HPDE6-E6E7 (cell line): ENCODE data around the gene TNC.

Source experiments
- DNase-seq: peaks from one replicate; pipeline ENCODE4 v3.0.0; 2011; ENCODE audit warnings: missing footprints; ENCODE audit errors: extremely low spot score

TNC gene

DNA sequence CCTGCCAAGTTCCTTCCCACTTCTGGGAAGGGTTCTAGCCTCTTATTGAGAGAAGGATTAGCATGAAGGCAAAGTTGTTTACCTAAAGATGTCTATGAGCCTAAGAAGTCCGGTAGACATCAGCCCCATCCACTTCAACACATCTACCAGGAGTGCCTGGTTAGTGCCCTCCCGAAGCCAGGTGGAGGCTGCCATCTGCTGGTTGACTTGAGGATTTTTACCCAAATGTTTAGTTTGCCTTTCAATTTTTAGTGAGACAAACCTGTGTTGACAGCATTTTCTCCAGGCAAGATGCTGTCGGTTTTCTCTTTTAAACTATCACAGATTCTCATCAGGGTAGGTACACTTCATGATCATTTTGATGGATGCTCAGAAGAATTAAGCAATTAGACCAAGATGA, 104.0 kb downstream of the TNC start:
- DNase-seq: peak; percentile 81

DNA sequence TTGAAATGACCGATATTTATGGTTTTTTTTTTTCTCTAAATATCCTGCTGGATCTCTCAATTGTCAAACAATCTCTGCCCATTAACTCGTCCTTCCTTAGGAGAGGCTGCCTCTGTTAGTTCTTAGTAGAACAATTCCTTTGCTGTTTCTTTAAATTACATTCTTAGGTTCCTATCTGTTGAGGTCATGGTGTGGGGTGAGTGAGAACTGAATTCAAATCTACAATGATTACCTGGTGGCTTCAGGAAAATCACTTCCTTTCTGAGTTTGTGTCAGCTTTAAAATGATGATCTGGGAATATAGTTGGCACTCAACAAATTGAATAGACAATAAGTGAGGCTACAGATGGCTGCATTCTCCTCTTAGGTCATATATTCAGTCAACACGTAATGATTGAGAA, 105.5 kb downstream of the TNC start:
- no peak for DNase-seq

DNA sequence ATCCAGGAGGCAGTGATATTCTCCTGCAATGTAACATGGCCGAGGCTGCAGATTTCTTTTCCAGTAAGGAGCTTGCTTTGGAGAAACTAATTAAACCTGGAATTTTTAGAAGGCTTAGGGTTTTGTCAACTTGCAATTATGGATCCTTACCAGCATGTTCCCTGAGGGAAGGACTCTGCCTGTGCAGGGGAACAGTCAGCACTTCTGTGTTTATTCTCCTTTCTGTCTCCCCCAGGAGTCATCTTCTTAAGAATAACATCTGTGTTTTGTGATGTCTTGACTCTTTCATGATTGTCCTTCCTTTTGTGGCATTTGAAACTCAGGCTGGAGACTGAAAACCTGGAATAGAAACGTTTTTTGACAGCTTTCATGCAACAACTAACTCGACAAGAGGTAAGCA, 107.1 kb downstream of the TNC start:
- no peak for DNase-seq

DNA sequence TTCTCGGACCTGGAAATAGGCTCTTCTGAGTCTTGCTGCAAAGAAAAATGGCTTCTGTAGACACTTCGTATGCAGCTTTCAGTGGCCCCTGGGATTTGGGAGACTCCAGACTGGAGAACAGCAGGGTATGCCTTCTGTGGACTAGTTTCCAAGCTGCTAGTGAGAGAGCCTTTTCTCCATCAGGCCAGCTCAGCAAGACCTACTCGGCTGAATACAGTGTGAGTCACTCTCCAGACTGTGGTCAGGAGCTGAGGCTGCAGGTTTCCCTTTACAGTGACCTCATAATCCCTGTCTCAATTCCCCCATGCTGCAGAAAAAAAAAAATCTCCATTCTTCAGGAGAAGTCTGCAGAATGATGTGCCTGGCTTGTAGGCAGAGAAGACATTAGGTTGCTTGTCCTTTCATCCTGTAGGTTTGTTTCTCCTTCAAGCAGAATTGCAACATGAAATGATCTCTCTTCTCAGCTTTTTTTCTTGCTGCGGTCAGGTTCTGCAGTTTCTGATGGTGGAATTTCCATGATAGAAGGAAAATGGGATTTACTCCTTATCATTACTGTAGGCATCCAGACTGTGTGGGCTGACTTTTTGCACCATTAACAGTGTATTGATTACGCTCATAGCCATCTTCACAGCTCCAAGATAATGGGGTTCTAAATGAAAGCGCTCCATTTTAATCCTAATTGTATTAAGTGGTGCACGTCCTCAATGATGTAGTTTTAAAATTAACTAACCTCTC, 109.3 kb downstream of the TNC start:
- DNase-seq: peak; percentile 66

DNA sequence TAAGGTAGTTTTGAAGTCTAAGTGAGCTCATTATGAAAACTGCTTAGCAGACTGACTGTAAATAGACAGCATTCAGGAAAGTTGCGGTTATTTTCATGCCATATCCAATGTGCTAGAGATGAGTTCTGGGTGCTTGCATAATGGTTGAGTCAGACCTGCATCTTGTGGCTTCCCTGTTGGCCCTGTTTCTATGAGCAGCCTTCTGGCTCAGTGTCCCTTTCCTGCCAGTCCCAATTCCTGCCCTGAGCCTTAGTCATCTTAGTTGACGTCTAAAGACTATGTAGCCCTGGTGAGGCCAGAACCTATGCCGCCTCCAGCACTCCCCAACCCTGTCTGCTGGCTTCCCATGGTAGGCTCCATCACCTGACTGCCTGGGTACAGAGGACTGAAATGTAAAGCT, 111.3 kb downstream of the TNC start:
- no peak for DNase-seq

DNA sequence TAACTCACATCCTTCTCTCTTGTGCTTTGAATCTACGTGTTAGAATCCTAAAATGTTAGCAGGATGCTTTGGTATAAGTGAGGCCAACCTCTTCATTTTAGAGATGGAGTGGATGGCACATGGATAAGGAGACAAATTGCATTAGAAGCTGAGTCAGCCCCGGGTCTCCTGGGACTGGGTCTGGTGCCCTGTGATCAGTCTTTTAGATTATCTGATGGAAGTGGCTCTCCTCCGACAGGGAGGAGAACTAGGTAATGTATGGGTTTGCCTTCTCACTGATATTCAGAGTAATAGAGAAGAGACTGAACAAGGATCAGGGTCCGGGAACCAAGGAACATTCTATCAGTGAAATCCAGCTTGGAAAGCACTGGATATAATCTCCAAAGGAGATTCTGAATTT, 112.6 kb downstream of the TNC start:
- no peak for DNase-seq

DNA sequence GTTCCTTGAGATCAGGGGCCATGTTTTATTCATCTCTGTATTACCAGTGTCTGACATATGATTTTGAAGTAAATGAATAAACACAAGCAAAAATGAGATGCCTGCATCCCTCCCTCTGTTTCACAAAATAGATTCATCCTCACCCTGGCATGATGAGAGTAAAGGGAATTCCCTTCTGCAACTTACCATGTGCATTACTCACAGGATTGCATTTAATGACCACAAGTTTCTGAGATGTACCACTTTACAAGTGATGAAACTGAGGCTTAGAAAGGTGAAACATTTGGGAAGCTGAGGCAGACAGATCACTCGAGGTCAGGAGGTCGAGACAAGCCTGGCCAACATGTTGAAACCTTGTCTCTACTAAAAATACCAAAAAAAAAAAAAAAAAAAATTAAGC, 113.4 kb downstream of the TNC start:
- DNase-seq: no peak

DNA sequence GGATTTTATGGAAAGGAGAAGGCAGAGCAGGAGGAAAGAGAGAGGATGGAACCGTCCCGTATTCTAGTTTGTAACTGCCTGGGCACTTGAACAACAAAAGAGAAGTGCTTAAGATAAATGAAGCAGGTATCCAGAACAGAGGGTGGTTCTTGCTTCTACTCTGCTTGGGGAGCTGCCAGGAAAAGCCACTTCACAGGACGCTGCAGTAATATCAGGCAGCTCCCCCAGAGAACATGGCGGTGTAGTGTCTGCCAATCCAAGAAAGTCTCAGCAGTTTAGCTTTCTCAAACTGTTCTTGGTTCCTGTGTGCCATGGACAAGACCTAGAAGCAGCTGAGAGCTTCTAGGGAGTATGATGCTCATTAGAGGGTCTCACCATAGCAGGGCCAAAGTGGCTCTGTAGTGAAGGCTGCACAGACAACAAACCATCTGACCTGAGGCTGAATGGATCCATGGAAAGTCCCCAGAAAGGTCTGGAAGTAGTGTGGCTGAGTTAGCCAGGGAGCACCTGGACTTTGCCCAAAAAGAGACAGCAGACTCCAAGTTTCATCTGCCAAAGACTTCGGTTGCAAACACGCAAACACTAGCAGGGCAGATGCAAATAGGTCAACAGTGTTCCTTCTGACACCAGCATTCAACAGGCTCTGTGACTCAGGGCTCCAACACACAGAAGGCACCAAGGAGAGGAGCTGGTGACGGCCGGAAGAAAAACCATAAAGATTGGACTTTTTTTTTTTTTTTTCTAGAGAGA, 115.4 kb downstream of the TNC start:
- no peak for DNase-seq

DNA sequence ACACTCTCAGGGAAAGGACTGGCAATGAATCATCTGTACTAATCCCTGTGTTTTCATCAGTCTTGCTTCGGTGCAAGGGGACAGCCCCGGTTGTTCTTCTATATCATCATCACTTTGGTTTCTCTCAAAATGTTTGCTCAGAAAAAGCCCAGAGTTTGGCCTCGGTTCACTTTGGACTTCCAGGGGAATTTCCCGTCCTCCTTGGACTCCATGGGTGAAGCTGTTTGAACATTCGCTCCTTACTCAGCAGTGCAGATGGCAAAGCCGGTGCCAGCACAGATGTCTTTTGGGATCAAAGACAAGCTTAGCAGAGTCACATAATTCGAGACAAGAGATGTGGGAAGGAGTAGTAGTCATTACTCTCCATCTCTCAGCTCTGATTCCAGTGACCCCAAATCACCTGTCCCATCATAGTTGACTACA, 117.7 kb downstream of the TNC start:
- no peak for DNase-seq

DNA sequence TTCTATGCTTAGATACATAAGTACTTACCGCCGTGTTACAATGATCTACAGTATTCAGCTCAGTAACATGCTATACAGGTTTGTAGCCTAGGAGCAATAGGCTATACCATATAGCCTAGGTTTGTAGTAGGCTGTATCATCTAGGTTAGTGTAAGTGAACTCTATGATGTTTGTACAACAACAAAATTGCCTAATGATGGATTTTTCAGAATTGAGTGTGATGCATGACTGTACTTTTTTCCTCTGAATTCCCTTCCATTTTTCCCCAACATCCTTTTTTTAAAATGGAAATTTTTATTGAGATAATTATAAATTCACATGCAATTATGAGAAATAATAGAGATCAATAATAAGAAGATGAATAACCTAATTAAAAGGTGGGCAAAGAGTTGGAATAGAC, 119.6 kb downstream of the TNC start:
- no peak for DNase-seq

DNA sequence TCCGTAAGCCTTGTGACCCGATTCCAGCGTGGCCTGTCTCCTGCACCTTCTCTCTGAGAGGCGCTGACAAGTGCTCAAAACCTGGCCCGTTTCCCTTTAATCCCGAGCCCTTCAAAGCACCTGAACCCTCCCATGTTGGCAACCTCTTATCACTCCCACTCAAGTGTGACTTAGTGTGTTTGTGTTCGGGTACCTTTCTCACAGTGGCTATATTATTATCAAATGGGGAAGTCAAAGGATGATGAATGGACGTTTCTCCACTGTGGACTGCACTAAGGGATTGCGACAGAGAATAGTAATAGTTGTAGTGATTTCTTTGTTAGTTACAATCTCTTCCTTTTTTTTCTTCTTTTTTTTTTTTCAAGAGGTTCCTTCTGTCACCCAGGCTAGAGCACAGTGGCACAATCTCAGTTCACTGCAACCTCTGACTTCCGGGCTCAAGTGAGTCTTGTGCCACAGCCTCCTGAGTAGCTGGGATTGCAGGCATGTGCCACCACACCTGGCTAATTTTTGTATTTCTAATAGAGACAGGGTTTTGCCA, 122.2 kb downstream of the TNC start:
- DNase-seq: no peak

DNA sequence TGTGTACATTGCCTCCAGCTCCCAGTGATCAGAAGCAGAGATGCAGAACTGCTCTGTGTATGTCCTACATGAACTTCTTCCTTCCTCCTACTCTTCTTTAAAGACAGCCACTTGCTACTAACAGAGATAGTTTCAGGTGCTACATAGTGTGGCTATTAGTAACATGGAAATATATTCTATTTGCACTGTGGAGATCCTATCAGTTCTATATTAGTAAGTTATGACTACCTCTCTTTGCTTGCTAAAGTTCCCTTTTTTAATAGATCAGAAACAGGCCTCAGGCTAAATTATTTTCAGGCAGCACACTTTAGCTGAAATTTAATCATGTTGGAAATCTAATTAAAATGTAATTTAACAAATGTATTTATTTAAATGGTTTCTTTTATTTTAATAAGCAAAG, 123.2 kb downstream of the TNC start:
- no peak for DNase-seq

DNA sequence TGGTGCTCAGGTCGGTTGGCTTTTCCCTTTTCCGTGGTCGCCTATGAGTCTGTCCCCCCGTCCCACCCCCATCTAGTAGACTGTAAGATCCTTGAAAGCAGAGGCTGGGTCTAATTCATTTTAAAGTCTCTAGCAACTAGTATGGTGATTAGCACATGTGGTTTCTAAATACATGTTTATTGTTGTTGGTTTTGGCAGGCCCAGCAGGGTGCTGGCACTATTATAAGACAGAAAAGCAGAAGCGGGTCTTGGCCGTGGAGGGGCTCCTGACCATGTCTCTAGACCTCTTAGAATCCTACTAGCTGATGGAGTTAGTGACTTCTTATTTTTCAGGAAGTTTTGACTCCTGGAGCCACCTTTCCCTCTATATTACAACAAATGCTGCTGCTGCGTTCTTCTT, 126.1 kb downstream of the TNC start:
- DNase-seq: no peak

DNA sequence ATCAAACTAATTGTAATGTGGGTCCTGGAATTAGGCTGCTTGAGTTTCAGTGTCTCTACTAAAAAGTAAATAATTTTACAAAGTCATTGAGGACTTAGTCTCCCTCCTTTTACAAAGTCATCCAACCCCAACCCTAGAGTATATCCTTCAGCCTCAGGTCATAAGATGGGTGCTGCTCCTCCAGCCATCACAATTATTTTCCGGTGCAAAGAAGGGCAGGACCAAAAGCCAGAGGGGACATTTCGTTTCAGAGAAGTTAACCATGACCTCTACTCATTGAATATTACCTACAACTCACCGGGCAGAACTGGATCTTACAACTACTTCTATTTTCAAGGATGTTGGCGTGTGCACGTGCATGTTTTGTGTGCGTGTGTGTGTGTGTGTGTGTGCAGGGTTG, 127.1 kb downstream of the TNC start:
- DNase-seq: no peak

DNA sequence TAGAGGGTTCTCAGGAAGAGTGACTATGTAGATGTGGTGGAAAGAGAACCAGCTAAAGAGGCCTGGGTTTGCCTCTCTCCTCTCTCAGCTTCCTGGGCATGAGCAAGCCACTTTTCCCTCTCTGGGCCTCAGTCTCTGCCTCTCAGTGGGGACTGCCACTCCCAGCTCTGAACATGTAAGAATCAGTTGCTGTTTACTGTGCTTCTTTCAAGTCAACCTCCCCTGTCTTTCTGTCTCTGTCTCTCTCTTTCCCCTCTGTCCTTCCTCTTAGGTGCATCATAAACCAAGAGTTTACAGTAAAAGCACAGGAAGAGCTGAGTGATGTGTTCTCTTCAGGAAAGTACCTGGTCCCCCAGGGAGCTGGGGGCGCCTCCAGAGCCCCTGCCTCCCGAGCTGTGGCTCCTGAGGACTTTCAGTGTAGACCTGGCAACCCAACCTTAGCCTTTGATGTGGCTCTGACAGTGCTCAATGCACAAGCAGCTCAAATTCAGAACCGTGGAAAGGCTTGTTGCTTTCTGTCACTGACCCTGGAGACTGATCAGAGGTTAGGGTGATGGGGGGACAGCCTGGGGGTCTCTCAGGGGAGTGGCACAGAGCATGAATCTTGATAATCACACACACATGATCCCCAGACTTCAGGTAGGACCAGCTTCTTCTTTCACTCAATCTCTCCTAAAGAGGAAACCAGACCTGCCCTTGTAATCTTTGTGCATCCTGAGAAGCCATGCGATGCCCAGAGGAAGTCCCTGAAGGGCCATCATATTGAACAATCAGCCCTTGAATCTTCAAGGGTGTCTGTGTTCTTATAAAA, 128.2 kb downstream of the TNC start:
- DNase-seq: no peak

DNA sequence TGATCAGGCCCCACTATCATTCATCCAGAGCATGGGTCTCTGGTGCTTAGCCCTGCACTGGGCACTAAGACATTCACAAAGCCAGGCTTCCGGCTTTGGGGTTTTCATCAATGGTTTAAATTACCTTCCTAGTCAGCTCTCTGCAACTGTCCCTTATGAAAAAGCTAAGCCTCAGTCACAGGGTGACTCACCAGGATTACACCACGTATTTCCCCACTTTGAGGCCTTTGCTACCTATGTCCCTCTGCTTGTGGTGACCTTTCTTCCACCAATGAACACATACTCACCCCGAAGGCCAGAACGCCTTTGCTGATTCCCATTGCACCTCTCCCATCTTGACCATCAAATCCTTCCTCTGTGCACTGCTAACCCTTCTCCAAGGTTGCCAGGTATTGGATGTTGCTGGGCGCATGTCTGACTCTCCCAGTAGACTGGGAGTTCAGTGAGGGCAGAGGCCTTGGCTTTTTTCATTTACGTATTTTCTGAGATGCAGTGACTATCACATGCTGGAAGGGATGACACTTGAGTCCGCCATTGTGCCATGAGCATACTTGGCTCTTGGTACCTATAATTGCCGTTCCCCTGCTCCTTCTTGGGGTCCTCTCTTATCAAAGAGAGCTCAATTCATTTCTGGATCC, 128.9 kb downstream of the TNC start:
- DNase-seq: no peak

DNA sequence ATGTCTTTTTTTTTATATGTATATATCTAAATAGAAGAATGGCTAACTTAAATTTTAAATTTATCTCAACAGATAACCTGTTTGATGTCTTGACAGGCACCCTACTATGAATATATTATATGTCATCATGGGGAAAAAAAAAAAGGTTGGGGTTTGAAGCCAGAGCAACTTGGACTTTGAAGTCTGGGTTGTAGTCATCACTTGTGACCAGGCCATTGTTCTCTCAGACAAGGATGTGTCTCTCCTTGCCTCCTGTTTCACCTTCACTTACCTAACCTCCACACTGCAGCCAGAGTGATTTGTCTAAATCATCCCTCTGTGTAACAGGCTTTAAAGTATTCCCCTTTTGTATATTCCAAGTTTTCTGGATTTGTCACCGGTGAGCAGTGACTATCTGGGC, 130.8 kb downstream of the TNC start:
- no peak for DNase-seq

DNA sequence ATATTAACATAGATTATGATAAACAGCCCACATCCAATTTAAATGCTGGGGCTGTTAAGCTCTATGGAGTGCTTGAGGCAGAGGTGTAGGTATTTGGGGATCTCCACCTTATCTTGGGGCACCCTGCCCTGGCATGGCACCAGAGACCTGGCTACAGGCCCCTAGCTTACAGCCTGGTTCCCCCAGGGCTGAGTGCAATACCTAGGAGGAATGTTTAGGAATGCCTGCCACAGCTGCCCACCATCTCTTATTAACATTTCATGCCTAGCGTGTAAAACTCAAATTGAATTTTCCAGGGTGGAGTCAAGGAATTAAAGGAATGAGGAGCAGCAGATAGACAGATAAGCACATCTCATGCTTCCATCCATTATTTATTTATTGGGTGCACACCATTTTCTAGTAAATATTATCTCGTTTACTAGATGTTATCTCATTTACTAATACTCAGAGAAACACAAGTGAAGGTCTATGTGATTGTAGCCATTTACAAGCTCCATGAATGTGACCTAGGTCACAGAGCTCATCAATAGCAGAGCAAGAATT, 131.9 kb downstream of the TNC start:
- DNase-seq: no peak

DNA sequence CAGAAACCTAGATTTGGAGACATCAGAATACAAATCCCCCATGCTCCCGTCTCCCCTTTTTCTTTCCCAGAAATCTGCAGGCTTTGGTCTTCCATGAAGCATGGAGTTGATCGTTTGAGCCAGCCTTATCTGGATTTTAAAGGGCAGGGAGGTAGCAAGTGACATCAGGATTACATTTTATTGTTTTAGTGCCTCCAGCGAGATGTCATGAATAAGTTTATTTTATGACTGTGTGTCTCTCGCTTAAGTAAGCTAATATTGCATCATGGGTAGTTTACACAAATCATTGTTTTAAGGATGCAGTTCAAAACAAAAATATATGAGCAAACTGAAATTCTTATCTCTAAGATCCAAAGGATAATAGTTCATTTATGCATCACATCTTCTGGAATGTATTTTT, 136.9 kb downstream of the TNC start:
- DNase-seq: no peak

DNA sequence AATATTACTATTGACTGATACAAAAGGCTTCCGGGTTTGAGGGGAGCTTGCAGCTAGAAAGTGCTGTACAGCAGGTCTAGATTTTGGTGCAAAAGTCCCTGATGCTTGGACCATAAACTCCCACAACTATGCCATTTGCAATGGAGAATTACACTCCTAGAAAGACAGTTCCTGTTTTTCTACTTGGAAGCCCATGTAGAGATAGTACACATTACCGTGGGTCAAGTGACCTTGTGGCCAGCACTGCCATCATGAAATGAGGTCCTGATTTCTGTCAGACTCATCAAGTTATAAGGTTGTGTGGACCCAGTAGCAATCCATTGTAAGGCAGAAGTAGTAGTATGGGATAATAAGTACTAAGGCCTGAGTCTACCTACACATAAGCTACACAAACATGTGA, 144.7 kb downstream of the TNC start:
- DNase-seq: no peak

DNA sequence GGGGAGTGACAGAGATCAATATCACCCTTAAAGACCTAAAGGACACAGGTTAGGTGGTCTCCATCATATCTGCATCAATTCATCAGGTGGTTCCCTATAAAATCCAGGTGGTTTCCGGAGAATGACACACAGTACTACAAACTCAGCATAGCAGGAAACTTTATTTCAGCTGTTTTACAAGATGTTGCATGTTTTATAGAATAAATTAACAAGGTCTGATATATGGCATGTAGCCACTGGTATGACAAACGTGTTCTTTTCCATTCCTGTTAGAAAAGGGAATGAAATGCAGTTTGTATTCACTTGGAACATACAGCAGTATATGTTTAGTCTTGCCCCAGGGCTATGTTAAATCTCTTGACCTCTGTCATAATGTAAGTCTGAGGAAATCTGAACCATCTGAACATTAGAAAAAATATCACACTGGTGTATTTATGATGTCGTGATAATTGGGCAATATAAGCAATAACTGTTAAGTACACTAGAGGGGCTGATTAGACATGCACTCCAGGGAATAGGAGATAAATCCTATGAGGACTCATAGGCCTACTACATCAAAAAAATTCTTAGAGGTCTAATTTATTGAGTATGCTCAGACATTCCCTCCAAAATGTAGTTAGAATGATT, 145.3 kb downstream of the TNC start:
- no peak for DNase-seq
